NT2/D1 (cell line): ENCODE data around the gene PLCB4.

Experiments
- DNase-seq: peaks from one replicate; pipeline ENCODE4 v3.0.0-alpha.2; 2011; ENCODE audit warnings: low read depth, low spot score
- H3K27me3 ChIP-seq: 2 replicates; pipeline ENCODE4 v1.6.0; 2011; ENCODE audit warnings: mild to moderate bottlenecking; ENCODE audit not compliant: insufficient read length, insufficient read depth
- H3K36me3 ChIP-seq: 2 replicates; pipeline ENCODE4 v1.6.1; 2011; ENCODE audit warnings: mild to moderate bottlenecking, low read length, mixed read lengths; ENCODE audit not compliant: insufficient read depth, insufficient read length
- H3K4me1 ChIP-seq: 2 replicates; pipeline ENCODE4 v1.5.1; 2011; ENCODE audit not compliant: insufficient read depth, insufficient read length
- H3K4me3 ChIP-seq: 2 replicates; pipeline ENCODE4 v1.5.1; 2011; ENCODE audit warnings: low read depth; ENCODE audit not compliant: insufficient read length
- H3K9ac ChIP-seq: 2 replicates; pipeline ENCODE4 v1.6.0; 2011; ENCODE audit warnings: low read depth; ENCODE audit not compliant: insufficient read length
- H3K9me3 ChIP-seq: 2 replicates; pipeline ENCODE4 v1.5.1; 2011; ENCODE audit warnings: mild to moderate bottlenecking, low read length; ENCODE audit not compliant: insufficient read depth
- SUZ12 ChIP-seq: IDR thresholded peaks from 2 replicates; pipeline ENCODE4 v1.6.1; 2011; ENCODE audit not compliant: insufficient read length, insufficient read depth; ENCODE audit errors: extremely low read depth
- YY1 ChIP-seq: IDR thresholded peaks from 2 replicates; pipeline ENCODE4 v1.6.1; 2011; ENCODE audit not compliant: insufficient read length, insufficient read depth
- ZNF274 ChIP-seq: IDR thresholded peaks from 2 replicates; pipeline ENCODE4 v1.6.1; 2011; ENCODE audit warnings: mild to moderate bottlenecking, low read depth, low read length

PLCB4 gene

GRCh38 chr20:9515214-9515585, 446.3 kb downstream of the PLCB4 start:
- peaks cover 7% of the 10 kb centered on the region for H3K4me1 ChIP-seq
- TF ChIP-seq ZNF274 (no peak), SUZ12 (no peak)
- H3K9me3 ChIP-seq = no peaks in the 10 kb centered on the region
- no peak for DNase-seq
- H3K36me3 ChIP-seq = no peaks in the 10 kb centered on the region
- peak overlapping the region; percentile 40 for H3K4me3 ChIP-seq
- H3K9ac ChIP-seq = peak overlapping the region; percentile 72
- H3K27me3 ChIP-seq = peaks cover 94% of the 10 kb centered on the region

DNA sequence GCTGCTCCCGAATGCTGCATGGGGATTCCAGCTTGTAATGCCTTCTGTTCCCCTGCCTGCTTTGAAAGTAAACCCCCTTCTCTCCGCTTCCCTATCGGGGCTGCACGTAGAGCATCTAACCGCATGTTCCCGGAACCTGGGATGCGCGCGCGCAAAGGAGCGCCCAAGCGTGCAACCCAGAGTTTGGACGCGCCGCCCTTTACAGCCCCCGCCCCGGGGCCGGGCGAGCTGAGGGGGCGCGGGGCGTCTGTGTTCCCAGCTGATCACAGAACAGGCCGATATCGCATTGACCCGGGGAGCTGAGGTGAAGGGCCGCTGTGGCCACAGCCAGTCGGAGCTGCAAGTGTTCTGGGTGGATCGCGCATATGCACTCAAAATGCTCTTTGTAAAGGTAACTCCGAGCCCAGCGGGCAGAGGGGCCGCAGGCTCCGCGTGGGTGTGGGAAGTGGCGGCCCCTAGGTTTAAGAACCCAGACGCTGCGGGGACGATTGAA, 446.9 kb downstream of the PLCB4 start:
- peak overlapping the region; percentile 72 for H3K9ac ChIP-seq
- peaks cover 94% of the 10 kb centered on the region for H3K27me3 ChIP-seq
- no peak for DNase-seq
- H3K9me3 ChIP-seq = no peaks in the 10 kb centered on the region
- H3K4me1 ChIP-seq = peaks cover 7% of the 10 kb centered on the region
- no peaks in the 10 kb centered on the region for H3K36me3 ChIP-seq
- no peak for TF ChIP-seq YY1
- no peak for TF ChIP-seq SUZ12
- TF ChIP-seq ZNF274 = no peak
- H3K4me3 ChIP-seq = peak overlapping the region; percentile 40

- H3K4me3 ChIP-seq = peak overlapping the region; percentile 40
- peak overlapping the region; percentile 72 for H3K9ac ChIP-seq
Observed at GRCh38 chr20:9516234-9516871, 447.5 kb downstream of the PLCB4 start.

GRCh38 chr20:9517297-9518162, 448.6 kb downstream of the PLCB4 start:
- H3K36me3 ChIP-seq = no peaks in the 10 kb centered on the region
- H3K9ac ChIP-seq = no peak overlapping the region
- DNase-seq = no peak
- peaks cover 7% of the 10 kb centered on the region for H3K4me1 ChIP-seq
- H3K4me3 ChIP-seq = no peak overlapping the region
- TF ChIP-seq YY1 (no peak), SUZ12 (no peak), ZNF274 (no peak)
- peaks cover 77% of the 10 kb centered on the region for H3K27me3 ChIP-seq
- H3K9me3 ChIP-seq = no peaks in the 10 kb centered on the region

More at GRCh38 chr20:9516234-9516871, 447.5 kb downstream of the PLCB4 start:
- peaks cover 89% of the 10 kb centered on the region for H3K27me3 ChIP-seq
- H3K4me1 ChIP-seq = peaks cover 7% of the 10 kb centered on the region
- H3K9me3 ChIP-seq = no peaks in the 10 kb centered on the region
- no peaks in the 10 kb centered on the region for H3K36me3 ChIP-seq
- TF ChIP-seq SUZ12 (no peak), ZNF274 (no peak), YY1 (no peak)
- no peak for DNase-seq

DNA sequence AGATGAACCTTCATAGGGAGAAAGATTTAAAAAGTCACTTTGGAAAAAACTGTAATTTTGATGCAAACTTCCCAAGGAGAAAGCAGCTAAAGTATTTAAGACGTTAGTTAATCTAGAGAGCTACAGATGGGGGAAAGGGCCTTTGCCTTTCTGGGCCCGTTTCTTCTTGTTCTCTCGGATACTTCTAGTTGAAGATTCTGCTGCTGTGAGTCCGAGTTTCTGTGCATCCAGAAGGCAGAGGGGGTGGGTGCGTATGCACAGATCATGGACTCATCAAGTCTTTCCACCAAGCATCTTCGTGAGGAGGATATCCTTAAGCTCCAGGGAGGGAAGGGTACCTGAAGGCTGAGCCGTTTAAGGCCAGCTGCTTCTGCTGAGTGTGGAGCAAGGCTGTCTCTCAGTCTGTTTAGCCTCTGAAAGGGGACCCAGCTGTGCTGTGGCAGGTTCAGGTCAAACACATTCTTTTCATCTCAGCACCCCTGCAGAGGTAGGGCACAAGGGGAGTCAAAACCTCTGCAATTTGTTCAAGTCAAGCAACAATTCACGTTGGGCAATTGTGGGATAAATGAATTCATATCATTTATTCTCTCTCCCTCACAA, 449.8 kb downstream of the PLCB4 start:
- peaks cover 7% of the 10 kb centered on the region for H3K4me1 ChIP-seq
- no peak overlapping the region for H3K9ac ChIP-seq
- peak; percentile 64 for DNase-seq
- no peaks in the 10 kb centered on the region for H3K9me3 ChIP-seq
- TF ChIP-seq ZNF274 = no peak
- no peak for TF ChIP-seq YY1
- no peak for TF ChIP-seq SUZ12
- H3K4me3 ChIP-seq = no peak overlapping the region
- H3K36me3 ChIP-seq = no peaks in the 10 kb centered on the region
- peaks cover 66% of the 10 kb centered on the region for H3K27me3 ChIP-seq

GRCh38 chr20:9520086-9520485, 451.2 kb downstream of the PLCB4 start:
- H3K9ac ChIP-seq = no peak overlapping the region
- TF ChIP-seq YY1 (no peak), ZNF274 (no peak), SUZ12 (no peak)
- no peak overlapping the region for H3K4me3 ChIP-seq
- H3K27me3 ChIP-seq = peaks cover 52% of the 10 kb centered on the region
- H3K4me1 ChIP-seq = peaks cover 7% of the 10 kb centered on the region
- H3K36me3 ChIP-seq = no peaks in the 10 kb centered on the region
- no peak for DNase-seq
- no peaks in the 10 kb centered on the region for H3K9me3 ChIP-seq

DNA sequence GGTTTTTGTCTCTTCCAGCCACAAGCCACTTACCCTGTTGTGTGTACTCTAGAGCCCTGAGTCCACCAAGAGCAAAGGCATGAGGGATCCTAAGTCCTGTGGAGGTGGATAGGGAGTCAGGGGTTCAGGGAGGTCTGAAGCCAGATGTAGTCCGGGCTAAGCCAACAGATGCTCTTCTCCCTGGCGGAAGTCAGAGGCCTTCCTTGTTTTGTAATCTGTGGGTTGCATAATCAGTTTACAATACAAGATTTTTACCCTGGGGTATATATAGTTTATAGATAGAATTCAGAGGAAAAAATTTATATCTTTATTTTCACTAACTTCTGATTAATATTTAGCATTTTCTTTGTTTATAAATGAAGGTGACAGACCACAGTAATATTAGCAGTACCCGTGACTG, 454.7 kb downstream of the PLCB4 start:
- Histone ChIP-seq H3K9ac (no peak overlapping the region), H3K27me3 (peaks cover 18% of the 10 kb centered on the region), H3K4me1 (no peaks in the 10 kb centered on the region), H3K9me3 (no peaks in the 10 kb centered on the region), H3K4me3 (no peak overlapping the region), H3K36me3 (no peaks in the 10 kb centered on the region)
- no peak for TF ChIP-seq ZNF274
- no peak for TF ChIP-seq SUZ12
- DNase-seq = no peak
